GM18858 (cell line): Measurements from ENCODE around the gene RSRC1.
"Not testable (repeated sequence)": the region's sequence is repeated elsewhere in the genome, so short reads cannot be mapped to it uniquely, and the experiment has no call there.

Experiments used
- ATAC-seq: cut with Tn5 transposase; IDR thresholded peaks from one replicate; pipeline ENCODE4 v1.9.1; 2021; ENCODE audit not compliant: unreplicated experiment

RSRC1 gene

GRCh38 chr3:158313338-158313927 is 203.5 kb downstream of the RSRC1 start:
- peak; percentile 38 for ATAC-seq

GRCh38 chr3:158314426-158315357 is 204.8 kb downstream of the RSRC1 start:
- ATAC-seq: peak; percentile 39

- ATAC-seq: not testable (repeated sequence)
These were observed 220.0 kb downstream of the RSRC1 start for GRCh38 chr3:158329696-158330441.

- no peak for ATAC-seq
These were observed 221.0 kb downstream of the RSRC1 start for GRCh38 chr3:158330870-158331269.

- no peak for ATAC-seq
These were observed 223.8 kb downstream of the RSRC1 start for GRCh38 chr3:158333736-158334135.

GRCh38 chr3:158337110-158337509 is 227.2 kb downstream of the RSRC1 start:
- no peak for ATAC-seq

GRCh38 chr3:158339638-158340037 is 229.7 kb downstream of the RSRC1 start:
- no peak for ATAC-seq

GRCh38 chr3:158340951-158341350 is 231.1 kb downstream of the RSRC1 start:
- ATAC-seq: not testable (repeated sequence)

- ATAC-seq: no peak
These were observed 238.1 kb downstream of the RSRC1 start for GRCh38 chr3:158347966-158348365.

GRCh38 chr3:158350971-158351370 is 241.1 kb downstream of the RSRC1 start:
- no peak for ATAC-seq

- ATAC-seq: no peak
These were observed 242.7 kb downstream of the RSRC1 start for GRCh38 chr3:158352551-158352950.

- ATAC-seq: no peak
These were observed 244.8 kb downstream of the RSRC1 start for GRCh38 chr3:158354713-158355112.

- ATAC-seq: peak; percentile 98
These were observed 246.0 kb downstream of the RSRC1 start for GRCh38 chr3:158355623-158356588.

- no peak for ATAC-seq
These were observed 249.4 kb downstream of the RSRC1 start for GRCh38 chr3:158359339-158359738.

- ATAC-seq: no peak
These were observed 251.0 kb downstream of the RSRC1 start for GRCh38 chr3:158360756-158361448.

GRCh38 chr3:158368271-158368670 is 258.4 kb downstream of the RSRC1 start:
- no peak for ATAC-seq

GRCh38 chr3:158369279-158369678 is 259.4 kb downstream of the RSRC1 start:
- no peak for ATAC-seq

GRCh38 chr3:158379517-158379916 is 269.6 kb downstream of the RSRC1 start:
- ATAC-seq: no peak

- no peak for ATAC-seq
These were observed 271.5 kb downstream of the RSRC1 start for GRCh38 chr3:158381262-158381868.
